Natural killer cell (primary cell): Measurements from ENCODE around the gene JMY. TPM values are rescaled to one million over a fixed set of nuclear protein-coding genes. Genes with fewer than 3 reads are reported as not detected.

Experiments used
- ATAC-seq, 3 donors: fragments of 150-1000 bp in 2 of 3; fragments of 200-7000 bp in 1 of 3; cut with Tn5 transposase; 1 replicate in 1 of 3; 2 replicates in 2 of 3; pipeline ENCODE4 v1.10.0; 2021; ENCODE audit warnings: mild to moderate bottlenecking in 2 of 3, moderate library complexity in 2 of 3
- DNase-seq, 2 donors: peaks; one replicate each; pipeline versions ENCODE4 v3.0.0 to v3.0.0-alpha.2; 2013 to 2021; ENCODE audit warnings: mixed read lengths in 1 of 2
- H3K27ac ChIP-seq: one replicate; pipeline ENCODE4 v1.5.1; 2013; ENCODE audit warnings: mild to moderate bottlenecking, low read length
- H3K27me3 ChIP-seq: one replicate; pipeline ENCODE4 v1.6.1; 2013; ENCODE audit warnings: low read length; ENCODE audit not compliant: control insufficient read depth, insufficient read depth
- H3K36me3 ChIP-seq: one replicate; pipeline ENCODE4 v1.6.1; 2013; ENCODE audit warnings: low read length; ENCODE audit not compliant: control insufficient read depth, insufficient read depth
- H3K4me1 ChIP-seq: one replicate; pipeline ENCODE4 v1.6.1; 2013; ENCODE audit warnings: low read length; ENCODE audit not compliant: control insufficient read depth, insufficient read depth
- H3K4me3 ChIP-seq: one replicate; pipeline ENCODE4 v1.5.1; 2013; ENCODE audit warnings: low read length
- H3K9me3 ChIP-seq: one replicate; pipeline ENCODE4 v1.6.1; 2013; ENCODE audit warnings: low read length; ENCODE audit not compliant: control insufficient read depth, insufficient read depth
- H3K27ac Mint-ChIP-seq, 2 donors: one replicate each; pipeline ENCODE4 v1.8.0; 2022; ENCODE audit warnings: mild to moderate bottlenecking in 2 of 2, mixed read lengths in 2 of 2, moderate library complexity in 1 of 2
- H3K27me3 Mint-ChIP-seq, 2 donors: one replicate each; pipeline ENCODE4 v1.8.0; 2022; ENCODE audit warnings: low read depth in 2 of 2, mixed read lengths in 2 of 2
- H3K36me3 Mint-ChIP-seq: one replicate; pipeline ENCODE4 v1.8.0; 2022; ENCODE audit warnings: mixed read lengths
- H3K4me1 Mint-ChIP-seq, 2 donors: one replicate each; pipeline ENCODE4 v1.8.0; 2022; ENCODE audit warnings: mixed read lengths in 2 of 2
- H3K4me3 Mint-ChIP-seq: one replicate; pipeline ENCODE4 v1.8.0; 2022; ENCODE audit warnings: mild to moderate bottlenecking, moderate library complexity, mixed read lengths
- H3K9me3 Mint-ChIP-seq, 2 donors: one replicate each; pipeline ENCODE4 v1.8.0; 2022; ENCODE audit warnings: mixed read lengths in 2 of 2
- CTCF ChIP-seq: fragments of 200-600 bp; IDR thresholded peaks from one replicate; pipeline ENCODE4 v1.8.0; 2022; ENCODE audit warnings: antibody characterized with exemption
- WGBS: methylation state at CpG from one replicate; pipeline ENCODE4 v1.1.7; 2013; ENCODE audit warnings: missing lambda C conversion rate; ENCODE audit not compliant: insufficient coverage; 5-methylcytosine and 5-hydroxymethylcytosine counted together
- intact Hi-C: fragments of 100-400 bp; cut with micrococcal nuclease; formaldehyde crosslinking; loops from one replicate; pipeline ENCODE4 v1.14.2; 2022
- total RNA-seq, 4 donors: library from RNA; stranded (reverse); fragments of 120-200 nt in 1 of 4; gene quantifications; one replicate each; pipeline versions ENCODE4 v1.2.3 to v1.2.4, GENCODE V29; 2013 to 2022

JMY gene
- total RNA-seq, 3 donors from 2014 or later (not counting 1 experiment from before 2014, with no cell fraction given) = 27.6 to 30.4 (median 28.7) TPM

GRCh38 chr5:79209505-79209904 lies 26.4 kb upstream of the JMY start:
- H3K4me3 ChIP-seq = no peak overlapping the region
- no peaks in the 10 kb centered on the region for H3K9me3 ChIP-seq
- Mint-ChIP-seq H3K36me3 (no peaks in the 10 kb centered on the region), H3K4me1 (no peaks in the 10 kb centered on the region), H3K9me3 (no peaks in the 10 kb centered on the region), H3K27ac (no peak overlapping the region), H3K4me3 (no peak overlapping the region), H3K27me3 (no peaks in the 10 kb centered on the region)
- H3K27ac ChIP-seq = no peak overlapping the region
- no peaks in the 10 kb centered on the region for H3K4me1 ChIP-seq
- intact Hi-C loops = no loop called here
- DNase-seq (no peak), ATAC-seq (no peak)
- H3K36me3 ChIP-seq = no peaks in the 10 kb centered on the region
- no peaks in the 10 kb centered on the region for H3K27me3 ChIP-seq
- TF ChIP-seq CTCF = no peak

GRCh38 chr5:79224286-79224984 lies 11.5 kb upstream of the JMY start:
- no peaks in the 10 kb centered on the region for H3K9me3 ChIP-seq
- H3K27me3 Mint-ChIP-seq = no peaks in the 10 kb centered on the region
- H3K4me1 ChIP-seq = no peaks in the 10 kb centered on the region
- intact Hi-C loops = no loop called here
- no peak overlapping the region for H3K4me3 ChIP-seq
- 98% methylated on average over 3 of the region's 4 CpGs for WGBS
- ATAC-seq = no peak
- H3K27ac Mint-ChIP-seq = no peak overlapping the region
- no peak overlapping the region for H3K27ac ChIP-seq
- no peak for TF ChIP-seq CTCF
- no peaks in the 10 kb centered on the region for H3K9me3 Mint-ChIP-seq
- no peak overlapping the region for H3K4me3 Mint-ChIP-seq
- H3K27me3 ChIP-seq = no peaks in the 10 kb centered on the region
- no peak for DNase-seq
- no peaks in the 10 kb centered on the region for H3K36me3 ChIP-seq
- H3K36me3 Mint-ChIP-seq = no peaks in the 10 kb centered on the region
- no peaks in the 10 kb centered on the region for H3K4me1 Mint-ChIP-seq

GRCh38 chr5:79225026-79225425 lies 10.9 kb upstream of the JMY start:
- ATAC-seq (no peak), DNase-seq (no peak)
- TF ChIP-seq CTCF = no peak
- 69% methylated on average over 2 of the region's 2 CpGs for WGBS
- Histone ChIP-seq H3K4me3 (no peak overlapping the region), H3K27me3 (no peaks in the 10 kb centered on the region), H3K27ac (no peak overlapping the region), H3K9me3 (no peaks in the 10 kb centered on the region), H3K36me3 (no peaks in the 10 kb centered on the region), H3K4me1 (no peaks in the 10 kb centered on the region)
- no peaks in the 10 kb centered on the region for H3K27me3 Mint-ChIP-seq
- intact Hi-C loops = no loop called here
- no peak overlapping the region for H3K4me3 Mint-ChIP-seq
- H3K9me3 Mint-ChIP-seq = no peaks in the 10 kb centered on the region
- H3K36me3 Mint-ChIP-seq = no peaks in the 10 kb centered on the region
- no peak overlapping the region for H3K27ac Mint-ChIP-seq
- no peaks in the 10 kb centered on the region for H3K4me1 Mint-ChIP-seq

GRCh38 chr5:79225441-79225840 lies 10.5 kb upstream of the JMY start:
- no peak for TF ChIP-seq CTCF
- no peaks in the 10 kb centered on the region for H3K9me3 Mint-ChIP-seq
- H3K4me1 Mint-ChIP-seq = no peaks in the 10 kb centered on the region
- intact Hi-C loops = no loop called here
- Histone ChIP-seq H3K36me3 (no peaks in the 10 kb centered on the region), H3K9me3 (no peaks in the 10 kb centered on the region), H3K27ac (no peak overlapping the region), H3K4me1 (no peaks in the 10 kb centered on the region), H3K27me3 (no peaks in the 10 kb centered on the region), H3K4me3 (no peak overlapping the region)
- no peak overlapping the region for H3K4me3 Mint-ChIP-seq
- ATAC-seq (no peak), DNase-seq (no peak)
- H3K36me3 Mint-ChIP-seq = no peaks in the 10 kb centered on the region
- H3K27ac Mint-ChIP-seq = no peak overlapping the region
- H3K27me3 Mint-ChIP-seq = no peaks in the 10 kb centered on the region
- 98% methylated on average over 5 of the region's 5 CpGs for WGBS
